Heart left ventricle (tissue), 13 donors: Measurements from ENCODE around the gene ZCRB1.

Experiments
- POLR2A ChIP-seq, 2 donors: fragments of 450-650 bp; IDR thresholded peaks; one replicate each; pipeline ENCODE4 v1.6.1; 2017; ENCODE audit warnings: antibody characterized with exemption in 2 of 2, mild to moderate bottlenecking in 2 of 2, moderate library complexity in 2 of 2
- TF ChIP-seq, protein P1 (sequence below), 12 donors: fragments of 200-600 bp; sonication (generic) in 4 of 12; IDR thresholded peaks; one replicate each; pipeline versions ENCODE4 v1.5.0 to v1.8.0; 2018 to 2022; ENCODE audit warnings: antibody characterized with exemption in 12 of 12, mild to moderate bottlenecking in 5 of 12
- donor health status: ischemic (EF 13 %, LVEDD 7.1; RV severe dilation, severe dysfunction).
- donor health status: DM: no; HTN: yes; CAD: no.
- donor health status: DM: no; HTN: no; CAD: no.
- donor health status: ischemic (EF 25% LVEDD 6.9; RV normal size, moderate dysfunction).
- donor health status: ischemic (EF 25% LVEDD 5.7; RV mildly dilated, moderate dysfunction).
- donor health status: ischemic (EF 35%, LVEDD 5.7; RV mildly dilated, moderate dysfunction).
- donor health status: nonischemic (EF 11% LVEDD 7.7; RV severe dilation, severe dysfunction).
- donor health status: DM: yes; HTN: yes; CAD: no.
- donor health status: PGD.
- donor health status: ischemic (EF 29% LVEDD 5.4; RV normal size, mild dysfunction).
- donor health status: nonischemic (EF 23%, LVEDD 6.1; RV moderate dilation, normal function).

DNA sequence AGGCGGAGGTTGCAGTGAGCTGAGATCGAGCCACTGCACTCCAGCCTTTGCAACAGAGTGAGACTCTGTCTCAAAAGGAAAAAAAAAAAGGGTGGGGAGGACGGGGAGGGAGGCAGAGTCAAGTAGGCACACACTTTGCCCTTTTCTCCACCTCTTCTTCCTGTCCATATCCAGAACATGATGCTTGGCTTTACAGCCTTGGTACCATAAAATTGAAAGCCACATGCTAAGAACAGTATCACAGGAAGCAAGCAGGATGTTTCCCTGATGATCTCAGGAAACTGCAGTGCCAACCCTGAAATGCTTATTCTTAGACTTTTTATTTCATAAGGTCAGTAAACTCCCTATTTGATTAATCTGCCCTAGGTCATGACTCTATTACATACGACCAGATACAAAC lies 55.3 kb downstream of the ZCRB1 start:
- TF ChIP-seq, protein P1, sequence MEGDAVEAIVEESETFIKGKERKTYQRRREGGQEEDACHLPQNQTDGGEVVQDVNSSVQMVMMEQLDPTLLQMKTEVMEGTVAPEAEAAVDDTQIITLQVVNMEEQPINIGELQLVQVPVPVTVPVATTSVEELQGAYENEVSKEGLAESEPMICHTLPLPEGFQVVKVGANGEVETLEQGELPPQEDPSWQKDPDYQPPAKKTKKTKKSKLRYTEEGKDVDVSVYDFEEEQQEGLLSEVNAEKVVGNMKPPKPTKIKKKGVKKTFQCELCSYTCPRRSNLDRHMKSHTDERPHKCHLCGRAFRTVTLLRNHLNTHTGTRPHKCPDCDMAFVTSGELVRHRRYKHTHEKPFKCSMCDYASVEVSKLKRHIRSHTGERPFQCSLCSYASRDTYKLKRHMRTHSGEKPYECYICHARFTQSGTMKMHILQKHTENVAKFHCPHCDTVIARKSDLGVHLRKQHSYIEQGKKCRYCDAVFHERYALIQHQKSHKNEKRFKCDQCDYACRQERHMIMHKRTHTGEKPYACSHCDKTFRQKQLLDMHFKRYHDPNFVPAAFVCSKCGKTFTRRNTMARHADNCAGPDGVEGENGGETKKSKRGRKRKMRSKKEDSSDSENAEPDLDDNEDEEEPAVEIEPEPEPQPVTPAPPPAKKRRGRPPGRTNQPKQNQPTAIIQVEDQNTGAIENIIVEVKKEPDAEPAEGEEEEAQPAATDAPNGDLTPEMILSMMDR (IDR thresholded peaks at IDR 0.05), result no peak
- no peak for TF ChIP-seq POLR2A (IDR thresholded peaks at IDR 0.05)
